ENCODE measurements around the gene PHGDH. TPM values are rescaled to one million over a fixed set of nuclear protein-coding genes. Genes with fewer than 3 reads are reported as not detected.
A peak's percentile ranks its signal among the peaks of the same experiment; 100 is the strongest.

PHGDH gene
- total RNA-seq, 4 donors from 2014 or later: 6.4 to 120 (median 34.6) TPM

- DNase-seq: no peak
- Histone ChIP-seq H3K4me1 (no peaks in the 10 kb centered on the region), H3K4me3 (no peak overlapping the region), H3K27me3 (no peaks in the 10 kb centered on the region), H3K36me3 (no peaks in the 10 kb centered on the region), H3K9me3 (no peaks in the 10 kb centered on the region), H3K27ac (peak overlapping the region in 1 of 2 donors; percentile 48)
- intact Hi-C loops (cut with DNase I; ENCODE audit: low total_unique reads): no loop called here
- TF ChIP-seq CTCF (IDR thresholded peaks at IDR 0.05): no peak
- no peak for TF ChIP-seq POLR2A (IDR thresholded peaks at IDR 0.05)
These were observed 67.3 kb downstream of the PHGDH start for GRCh38 chr1:119778886-119779560.

- intact Hi-C loops (cut with DNase I; ENCODE audit: low total_unique reads): no loop called here
- peak overlapping the region in 1 of 2 donors; percentile 22 for H3K4me3 ChIP-seq
These were observed 68.2 kb downstream of the PHGDH start for GRCh38 chr1:119779869-119780356.

GRCh38 chr1:119781434-119782210 is 69.9 kb downstream of the PHGDH start:
- H3K4me1 ChIP-seq: no peaks in the 10 kb centered on the region
- H3K36me3 ChIP-seq: no peaks in the 10 kb centered on the region
- no peak for DNase-seq
- no peak overlapping the region for H3K27ac ChIP-seq
- TF ChIP-seq CTCF (IDR thresholded peaks at IDR 0.05): no peak
- no peak for TF ChIP-seq POLR2A (IDR thresholded peaks at IDR 0.05)
- no peaks in the 10 kb centered on the region for H3K27me3 ChIP-seq
- H3K4me3 ChIP-seq: no peak overlapping the region
- H3K9me3 ChIP-seq: no peaks in the 10 kb centered on the region
- intact Hi-C loops (cut with DNase I; ENCODE audit: low total_unique reads): no loop called here

More at GRCh38 chr1:119779869-119780356, 68.2 kb downstream of the PHGDH start:
- Histone ChIP-seq H3K4me1 (no peaks in the 10 kb centered on the region), H3K27me3 (no peaks in the 10 kb centered on the region), H3K9me3 (no peaks in the 10 kb centered on the region), H3K36me3 (no peaks in the 10 kb centered on the region), H3K27ac (peak overlapping the region; percentile 35 to 48)
- TF ChIP-seq CTCF (IDR thresholded peaks at IDR 0.05) (no peak), POLR2A (IDR thresholded peaks at IDR 0.05) (no peak)
- DNase-seq: peak; percentile 43 to 54

GRCh38 chr1:119782631-119783325 is 71.0 kb downstream of the PHGDH start:
- no peak for TF ChIP-seq POLR2A (IDR thresholded peaks at IDR 0.05)
- no peak for TF ChIP-seq CTCF (IDR thresholded peaks at IDR 0.05)
- DNase-seq: no peak
- no peaks in the 10 kb centered on the region for H3K36me3 ChIP-seq
- H3K27me3 ChIP-seq: no peaks in the 10 kb centered on the region
- H3K27ac ChIP-seq: no peak overlapping the region
- no peaks in the 10 kb centered on the region for H3K4me1 ChIP-seq
- H3K9me3 ChIP-seq: no peaks in the 10 kb centered on the region
- intact Hi-C loops (cut with DNase I; ENCODE audit: low total_unique reads): no loop called here
- H3K4me3 ChIP-seq: no peak overlapping the region

Data from uterus (tissue), 4 donors.